Hair follicle dermal papilla cell (primary cell): ENCODE measurements around the gene PODNL1. TPM values are rescaled to one million over a fixed set of nuclear protein-coding genes. Genes with fewer than 3 reads are reported as not detected.

Experiments
- total RNA-seq: library from RNA; depleted of rRNA; stranded (reverse); fragments of >200 nt; gene quantifications from 2 replicates; pipeline ENCODE4 v1.2.3, GENCODE V29; 2012

PODNL1 gene
- 7.2 and 11.5 TPM in 2 replicates for total RNA-seq

GRCh38 chr19:13938301-13939064, at the start of gene PODNL1:
TSS of gene PODNL1 (minus strand) at chr19:13938417. CDS start at chr19:13938181, 236 bp downstream.

GRCh38 chr19:13952154-13952930, 14.1 kb upstream of the PODNL1 start, which contains the start of gene DCAF15:
TSS of gene DCAF15 (plus strand) at chr19:13952509. CDS start at chr19:13952513, 4 bp downstream.

GRCh38 chr19:13905634-13906520, 32.3 kb downstream of the PODNL1 start, which contains the start of the genes BRME1 and CC2D1A:
TSS of gene BRME1 (minus strand) at chr19:13906117. CDS start at chr19:13904892, 1,225 bp downstream.
TSS of gene CC2D1A (plus strand) at chr19:13906201. CDS start at chr19:13906442, 241 bp downstream.

Other genes starting within 250 kb of the PODNL1 start
- gene MRI1, start 173.9 kb downstream of the PODNL1 start, total RNA-seq: 22.5 and 26.3 TPM in 2 replicates
- 30.0 and 42.6 TPM in 2 replicates for gene C19orf53, start 164.0 kb downstream of the PODNL1 start, total RNA-seq
- 8.4 and 11.4 TPM in 2 replicates for gene ZSWIM4, start 143.0 kb downstream of the PODNL1 start, total RNA-seq
- 0.49 TPM in 1 of 2 replicates, not detected in the other for gene NANOS3, start 61.3 kb downstream of the PODNL1 start, total RNA-seq
- 0.36 and 0.97 TPM in 2 replicates for gene BRME1, start 32.3 kb downstream of the PODNL1 start, total RNA-seq
- gene CC2D1A, start 32.2 kb downstream of the PODNL1 start, total RNA-seq: 24.7 and 26.8 TPM in 2 replicates
- 12.8 and 14.3 TPM in 2 replicates for gene DCAF15, start 14.1 kb upstream of the PODNL1 start, total RNA-seq
- gene RFX1, start 67.9 kb upstream of the PODNL1 start, total RNA-seq: 3.2 TPM in 2 replicates
- gene RLN3, start 89.7 kb upstream of the PODNL1 start, total RNA-seq: not detected in 2 replicates
- gene IL27RA, start 93.3 kb upstream of the PODNL1 start, total RNA-seq: 0.49 and 2.1 TPM in 2 replicates
- 0.32 TPM in 1 of 2 replicates, not detected in the other for gene PALM3, start 123.7 kb upstream of the PODNL1 start, total RNA-seq
- gene MISP3, start 134.4 kb upstream of the PODNL1 start, total RNA-seq: 0.49 TPM in 2 replicates
- not detected in 2 replicates for gene C19orf67, start 147.4 kb upstream of the PODNL1 start, total RNA-seq
- gene SAMD1, start 152.3 kb upstream of the PODNL1 start, total RNA-seq: 18.9 and 28.9 TPM in 2 replicates
- gene PRKACA, start 179.3 kb upstream of the PODNL1 start, total RNA-seq: 51.6 and 61.8 TPM in 2 replicates
- gene ASF1B, start 198.2 kb upstream of the PODNL1 start, total RNA-seq: 1.3 and 2.2 TPM in 2 replicates